Measurements from ENCODE around the gene AUH.

Gene AUH

DNA sequence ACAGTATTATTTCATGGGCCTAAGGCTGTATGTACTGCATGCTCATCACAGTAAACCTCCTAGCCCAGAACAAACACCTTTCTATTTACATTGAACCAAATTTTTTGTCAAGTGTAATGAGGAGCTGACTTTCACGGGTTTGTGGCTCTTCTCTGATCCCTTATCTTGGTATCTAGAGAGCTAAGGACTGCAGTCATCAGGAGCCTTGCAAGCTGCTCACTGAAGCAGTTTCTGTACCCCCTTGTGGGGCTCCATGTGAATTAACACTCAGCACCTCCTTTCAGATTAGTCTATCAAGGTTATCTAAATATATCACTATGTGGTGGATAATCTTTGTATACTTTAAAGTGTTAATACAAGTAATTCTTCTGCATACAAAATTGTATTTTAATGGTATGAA is 108.2 kb downstream of the AUH start:
- Histone ChIP-seq H3K4me3 (ENCODE audit: low read depth, low read length) (no peak overlapping the region), H3K4me1 (ENCODE audit: control insufficient read depth, insufficient read depth, low read length, unreplicated experiment) (no peaks in the 10 kb centered on the region), H2AFZ (ENCODE audit: low read length, unreplicated experiment) (no peak overlapping the region), H3K36me3 (ENCODE audit: insufficient read depth, low read length) (no peaks in the 10 kb centered on the region), H3K27me3 (ENCODE audit: insufficient read depth, low read length) (no peaks in the 10 kb centered on the region), H3K79me2 (ENCODE audit: control insufficient read depth, insufficient read depth, low read length, unreplicated experiment) (no peaks in the 10 kb centered on the region), H3K27ac (ENCODE audit: low read depth, low read length) (no peak overlapping the region)

DNA sequence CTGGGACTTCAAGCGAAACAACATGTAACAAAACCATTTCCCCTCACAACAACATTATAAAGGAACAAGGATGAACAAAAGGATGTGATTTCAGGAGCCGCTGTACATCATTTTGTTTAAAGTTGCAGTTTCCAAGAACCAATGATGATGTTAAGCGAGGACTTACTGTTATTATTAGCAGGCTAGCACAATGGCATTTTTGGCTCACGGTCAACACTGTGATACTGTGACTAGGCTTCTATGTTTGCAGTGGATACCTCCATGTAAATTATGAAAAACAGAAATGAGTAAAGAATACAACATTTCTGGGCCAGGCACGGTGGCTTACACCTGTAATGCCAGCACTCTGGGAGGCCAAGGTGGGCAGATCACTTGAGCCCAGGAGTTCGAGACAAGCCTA is 113.0 kb downstream of the AUH start:
- Histone ChIP-seq H3K79me2 (ENCODE audit: control insufficient read depth, insufficient read depth, low read length, unreplicated experiment) (no peaks in the 10 kb centered on the region), H3K4me3 (ENCODE audit: low read depth, low read length) (no peak overlapping the region), H3K27ac (ENCODE audit: low read depth, low read length) (no peak overlapping the region), H3K27me3 (ENCODE audit: insufficient read depth, low read length) (no peaks in the 10 kb centered on the region), H3K4me1 (ENCODE audit: control insufficient read depth, insufficient read depth, low read length, unreplicated experiment) (peaks cover 10% of the 10 kb centered on the region), H2AFZ (ENCODE audit: low read length, unreplicated experiment) (no peak overlapping the region), H3K36me3 (ENCODE audit: insufficient read depth, low read length) (no peaks in the 10 kb centered on the region)

DNA sequence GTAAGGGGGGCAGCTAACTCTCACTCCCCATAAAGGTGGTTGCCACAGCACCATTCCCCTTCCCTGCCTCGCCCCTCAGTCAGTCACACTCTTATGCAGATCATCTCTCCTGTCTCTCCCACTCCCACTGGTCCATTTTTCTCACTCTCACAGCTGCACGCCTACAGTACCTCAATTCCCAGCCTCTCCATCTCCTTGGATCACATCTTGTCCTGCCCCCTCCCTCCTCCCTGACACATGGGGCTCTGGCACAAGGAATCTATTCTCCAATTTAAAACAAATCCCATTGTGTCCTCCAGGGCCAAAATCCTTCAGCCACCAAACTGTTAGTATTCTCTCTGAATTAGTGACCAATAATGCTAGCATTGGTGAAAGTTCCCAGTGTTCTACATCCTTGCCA is 114.4 kb downstream of the AUH start:
- Histone ChIP-seq H3K27me3 (ENCODE audit: insufficient read depth, low read length) (no peaks in the 10 kb centered on the region), H3K36me3 (ENCODE audit: insufficient read depth, low read length) (no peaks in the 10 kb centered on the region), H3K79me2 (ENCODE audit: control insufficient read depth, insufficient read depth, low read length, unreplicated experiment) (no peaks in the 10 kb centered on the region), H3K4me1 (ENCODE audit: control insufficient read depth, insufficient read depth, low read length, unreplicated experiment) (peaks cover 10% of the 10 kb centered on the region), H3K4me3 (ENCODE audit: low read depth, low read length) (no peak overlapping the region), H3K27ac (ENCODE audit: low read depth, low read length) (no peak overlapping the region), H2AFZ (ENCODE audit: low read length, unreplicated experiment) (no peak overlapping the region)

DNA sequence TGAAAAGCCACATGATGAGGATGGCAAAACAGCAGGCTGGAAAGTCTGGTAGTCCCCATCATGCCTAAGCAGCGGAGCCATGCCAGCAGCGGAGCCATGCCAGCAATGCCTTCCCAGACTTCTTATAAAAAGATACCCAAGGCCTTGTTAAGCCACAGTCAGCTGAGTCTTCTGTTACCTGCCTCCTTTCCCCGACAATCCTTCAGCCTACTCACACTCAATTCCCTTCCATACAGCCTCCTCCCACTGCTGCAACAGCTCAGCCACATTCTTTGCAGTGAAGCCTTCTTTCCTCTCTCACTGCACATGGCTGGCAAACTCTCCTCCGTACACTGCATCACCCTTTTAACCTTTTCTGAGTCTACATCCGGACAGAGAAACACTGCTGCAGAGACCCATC is 114.9 kb downstream of the AUH start:
- H3K36me3 ChIP-seq (ENCODE audit: insufficient read depth, low read length) = no peaks in the 10 kb centered on the region
- H3K27ac ChIP-seq (ENCODE audit: low read depth, low read length) = no peak overlapping the region
- H3K27me3 ChIP-seq (ENCODE audit: insufficient read depth, low read length) = no peaks in the 10 kb centered on the region
- no peaks in the 10 kb centered on the region for H3K79me2 ChIP-seq (ENCODE audit: control insufficient read depth, insufficient read depth, low read length, unreplicated experiment)
- H3K4me3 ChIP-seq (ENCODE audit: low read depth, low read length) = no peak overlapping the region
- H2AFZ ChIP-seq (ENCODE audit: low read length, unreplicated experiment) = no peak overlapping the region
- H3K4me1 ChIP-seq (ENCODE audit: control insufficient read depth, insufficient read depth, low read length, unreplicated experiment) = peaks cover 10% of the 10 kb centered on the region

DNA sequence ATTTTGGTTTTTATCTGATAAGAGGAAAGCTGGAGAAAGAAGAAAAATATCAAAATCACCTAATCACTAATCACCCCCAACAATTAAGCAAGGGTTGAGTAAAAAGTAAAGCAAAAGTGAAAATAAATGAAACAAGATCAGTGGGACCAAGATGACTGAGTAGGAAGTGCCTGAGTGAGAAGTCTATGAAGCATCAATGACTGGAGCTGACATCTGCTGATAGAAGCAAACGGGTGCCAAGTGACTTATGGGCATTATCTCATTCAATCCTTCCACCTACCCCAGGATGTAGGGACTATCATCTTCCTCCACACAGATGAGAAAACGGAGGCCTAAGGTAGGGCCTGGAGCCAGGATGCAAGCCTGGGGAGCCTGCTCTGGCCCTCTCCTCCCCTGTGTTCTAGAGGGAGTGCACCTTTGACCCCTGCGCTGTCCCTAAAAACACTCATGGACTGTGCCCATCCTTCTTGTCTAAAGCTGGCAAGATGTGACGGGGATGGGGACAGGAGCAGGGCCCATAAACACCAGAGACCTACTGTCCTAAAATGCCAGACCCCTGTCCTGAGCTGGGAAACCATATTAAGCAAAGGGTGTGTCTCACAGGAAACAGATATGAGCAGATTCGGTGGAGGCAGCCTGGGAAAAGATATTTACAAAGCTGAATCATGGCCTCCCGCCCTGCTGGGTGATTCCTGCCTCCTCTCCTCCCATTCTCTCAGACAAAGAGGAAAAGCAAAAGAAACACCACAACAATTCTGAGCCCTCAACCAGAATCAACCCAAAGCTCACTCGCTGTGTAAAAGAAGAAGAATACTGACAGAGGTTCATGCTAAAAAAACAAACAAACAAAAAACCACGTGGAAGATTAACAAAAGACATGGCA is 116.0 kb downstream of the AUH start:
- Histone ChIP-seq H3K27ac (ENCODE audit: low read depth, low read length) (peak overlapping the region; percentile 16; the same call in 1 of the 2 replicates), H3K36me3 (ENCODE audit: insufficient read depth, low read length) (no peaks in the 10 kb centered on the region), H3K27me3 (ENCODE audit: insufficient read depth, low read length) (no peaks in the 10 kb centered on the region), H2AFZ (ENCODE audit: low read length, unreplicated experiment) (peak overlapping the region; percentile 43), H3K4me1 (ENCODE audit: control insufficient read depth, insufficient read depth, low read length, unreplicated experiment) (peaks cover 10% of the 10 kb centered on the region), H3K4me3 (ENCODE audit: low read depth, low read length) (no peak overlapping the region), H3K79me2 (ENCODE audit: control insufficient read depth, insufficient read depth, low read length, unreplicated experiment) (no peaks in the 10 kb centered on the region)

DNA sequence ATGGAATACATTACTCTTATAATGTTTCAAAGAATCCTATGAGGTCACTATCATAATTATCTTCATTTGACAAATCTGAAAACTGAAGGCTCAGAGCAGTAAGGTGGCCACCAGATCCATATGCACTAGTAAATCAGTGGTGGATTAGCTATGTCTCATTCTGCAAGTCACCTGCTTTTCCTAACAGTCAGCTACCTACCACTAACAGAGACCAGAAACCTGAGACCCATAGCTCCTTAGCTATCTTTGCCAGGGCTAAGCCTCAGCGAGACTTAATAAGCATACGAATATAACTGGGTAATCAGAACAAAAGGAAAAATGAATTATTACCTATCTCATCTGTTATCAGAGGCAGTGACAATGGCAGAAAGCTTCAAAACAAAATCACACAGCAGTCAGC is 118.7 kb downstream of the AUH start:
- Histone ChIP-seq H3K4me3 (ENCODE audit: low read depth, low read length) (no peak overlapping the region), H3K27ac (ENCODE audit: low read depth, low read length) (no peak overlapping the region), H3K79me2 (ENCODE audit: control insufficient read depth, insufficient read depth, low read length, unreplicated experiment) (no peaks in the 10 kb centered on the region), H3K36me3 (ENCODE audit: insufficient read depth, low read length) (no peaks in the 10 kb centered on the region), H3K4me1 (ENCODE audit: control insufficient read depth, insufficient read depth, low read length, unreplicated experiment) (peaks cover 10% of the 10 kb centered on the region), H3K27me3 (ENCODE audit: insufficient read depth, low read length) (no peaks in the 10 kb centered on the region), H2AFZ (ENCODE audit: low read length, unreplicated experiment) (no peak overlapping the region)

DNA sequence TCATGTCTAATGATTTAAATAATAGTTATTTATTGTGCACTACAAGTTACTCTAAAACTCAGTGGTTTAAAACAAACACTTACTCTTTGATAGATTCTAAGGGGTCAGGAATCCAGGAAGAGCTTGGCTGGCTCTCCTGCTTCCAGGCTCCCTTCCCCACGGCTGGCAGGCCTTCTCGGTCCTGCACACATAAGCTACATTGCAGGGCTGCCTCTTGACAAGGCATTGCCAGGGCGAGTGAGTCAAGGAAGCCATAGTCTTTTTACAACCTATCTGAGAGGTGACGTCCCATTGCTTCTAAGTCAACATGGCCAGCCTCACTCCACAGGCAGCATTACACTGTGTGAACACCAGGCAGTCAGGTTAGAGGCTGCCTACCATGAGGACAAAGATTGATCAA is 119.8 kb downstream of the AUH start:
- no peaks in the 10 kb centered on the region for H3K79me2 ChIP-seq (ENCODE audit: control insufficient read depth, insufficient read depth, low read length, unreplicated experiment)
- H2AFZ ChIP-seq (ENCODE audit: low read length, unreplicated experiment) = no peak overlapping the region
- peaks cover 10% of the 10 kb centered on the region for H3K4me1 ChIP-seq (ENCODE audit: control insufficient read depth, insufficient read depth, low read length, unreplicated experiment)
- no peak overlapping the region for H3K4me3 ChIP-seq (ENCODE audit: low read depth, low read length)
- no peaks in the 10 kb centered on the region for H3K36me3 ChIP-seq (ENCODE audit: insufficient read depth, low read length)
- H3K27me3 ChIP-seq (ENCODE audit: insufficient read depth, low read length) = no peaks in the 10 kb centered on the region
- H3K27ac ChIP-seq (ENCODE audit: low read depth, low read length) = no peak overlapping the region

DNA sequence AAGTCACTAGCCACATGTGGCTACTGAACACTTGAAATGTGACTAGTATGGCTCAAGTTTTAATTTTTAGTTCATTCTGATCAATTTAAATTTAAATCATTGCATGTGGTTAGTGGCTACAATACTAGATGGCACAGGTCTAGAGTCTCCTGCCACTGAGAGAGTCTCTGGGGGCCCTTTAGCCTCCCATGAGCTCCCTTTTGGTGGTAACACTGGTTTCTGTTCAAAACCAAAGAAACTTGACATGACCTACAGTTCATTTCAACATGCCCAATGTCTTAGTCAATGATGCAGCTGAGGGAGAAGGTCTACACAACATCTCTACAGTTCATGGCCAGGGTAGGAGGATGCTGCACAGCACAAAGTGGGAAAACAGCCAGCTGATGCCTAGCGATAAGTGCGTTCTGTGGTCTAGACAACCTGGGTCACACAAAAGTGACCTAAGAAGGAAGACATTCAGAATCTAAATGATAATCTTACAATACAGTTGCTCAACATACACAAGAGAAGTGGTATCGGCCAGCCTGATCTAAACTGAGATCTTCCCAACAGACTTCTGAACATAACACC is 121.0 kb downstream of the AUH start:
- Histone ChIP-seq H3K27ac (ENCODE audit: low read depth, low read length) (no peak overlapping the region), H3K27me3 (ENCODE audit: insufficient read depth, low read length) (no peaks in the 10 kb centered on the region), H3K4me3 (ENCODE audit: low read depth, low read length) (no peak overlapping the region), H3K36me3 (ENCODE audit: insufficient read depth, low read length) (no peaks in the 10 kb centered on the region), H3K4me1 (ENCODE audit: control insufficient read depth, insufficient read depth, low read length, unreplicated experiment) (peaks cover 1% of the 10 kb centered on the region), H3K79me2 (ENCODE audit: control insufficient read depth, insufficient read depth, low read length, unreplicated experiment) (no peaks in the 10 kb centered on the region), H2AFZ (ENCODE audit: low read length, unreplicated experiment) (no peak overlapping the region)

DNA sequence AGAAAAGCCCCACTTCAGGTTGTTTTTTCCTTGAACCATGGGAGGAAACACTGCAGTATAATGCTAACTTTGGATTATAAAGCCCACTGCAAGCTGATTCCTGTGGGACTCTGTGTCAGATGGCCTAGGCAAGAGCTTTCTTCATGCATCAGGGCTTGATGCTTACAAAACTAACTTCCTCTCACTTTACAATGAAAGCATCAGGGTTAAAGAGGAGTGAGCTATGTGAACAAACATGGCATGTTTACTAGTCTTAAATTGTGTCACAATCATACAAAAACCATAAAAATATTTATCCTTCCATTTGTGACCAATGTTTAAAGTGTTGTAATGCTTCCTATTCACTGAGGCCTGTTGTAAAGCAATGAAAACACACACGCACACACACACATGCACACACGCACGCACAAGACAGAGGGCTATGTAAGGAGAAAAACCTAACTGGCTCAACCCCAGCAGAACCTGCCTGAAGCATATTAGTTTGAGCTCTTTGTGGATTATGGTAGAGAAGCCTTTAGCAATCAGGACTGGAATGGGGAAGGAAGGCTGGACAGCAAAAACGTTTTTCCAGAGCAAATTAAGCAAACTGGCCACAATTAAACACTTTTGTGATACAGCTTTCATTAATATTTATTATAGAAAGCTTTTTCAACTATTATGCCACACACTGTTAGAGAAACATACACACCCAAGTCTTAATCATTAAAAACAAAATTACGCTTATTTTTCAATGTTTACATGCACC is 122.2 kb downstream of the AUH start:
- Histone ChIP-seq H3K36me3 (ENCODE audit: insufficient read depth, low read length) (no peaks in the 10 kb centered on the region), H2AFZ (ENCODE audit: low read length, unreplicated experiment) (no peak overlapping the region), H3K79me2 (ENCODE audit: control insufficient read depth, insufficient read depth, low read length, unreplicated experiment) (no peaks in the 10 kb centered on the region), H3K4me3 (ENCODE audit: low read depth, low read length) (no peak overlapping the region), H3K27me3 (ENCODE audit: insufficient read depth, low read length) (no peaks in the 10 kb centered on the region), H3K27ac (ENCODE audit: low read depth, low read length) (no peak overlapping the region), H3K4me1 (ENCODE audit: control insufficient read depth, insufficient read depth, low read length, unreplicated experiment) (no peaks in the 10 kb centered on the region)

DNA sequence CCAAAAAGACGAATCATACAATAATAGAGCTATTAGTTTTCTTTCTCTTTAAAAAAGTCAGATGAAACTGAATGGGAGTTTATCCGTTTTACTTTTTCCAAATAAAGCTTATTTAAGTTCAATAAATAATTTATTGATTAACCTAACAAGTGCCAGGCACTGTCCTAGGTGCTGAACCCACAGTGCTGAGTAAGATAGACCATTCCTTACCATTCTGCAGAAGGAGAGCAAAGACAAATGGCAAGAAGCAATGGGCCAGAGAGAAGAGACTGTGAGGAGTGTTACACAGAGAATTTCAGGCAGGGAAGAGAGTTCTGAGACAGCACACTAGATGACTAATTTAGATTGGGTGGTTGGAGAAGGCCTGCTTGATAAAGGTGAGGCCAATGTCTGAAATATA is 127.2 kb downstream of the AUH start:
- Histone ChIP-seq H2AFZ (ENCODE audit: low read length, unreplicated experiment) (no peak overlapping the region), H3K4me3 (ENCODE audit: low read depth, low read length) (no peak overlapping the region), H3K27me3 (ENCODE audit: insufficient read depth, low read length) (no peaks in the 10 kb centered on the region), H3K4me1 (ENCODE audit: control insufficient read depth, insufficient read depth, low read length, unreplicated experiment) (no peaks in the 10 kb centered on the region), H3K27ac (ENCODE audit: low read depth, low read length) (no peak overlapping the region), H3K36me3 (ENCODE audit: insufficient read depth, low read length) (no peaks in the 10 kb centered on the region), H3K79me2 (ENCODE audit: control insufficient read depth, insufficient read depth, low read length, unreplicated experiment) (no peaks in the 10 kb centered on the region)

All from ACC112 (cell line).